ENCODE results near the gene TSTD2. TPM values are rescaled to one million over a fixed set of nuclear protein-coding genes. Genes with fewer than 3 reads are reported as not detected.
A peak's percentile ranks its signal among the peaks of the same experiment; 100 is the strongest.

Gene TSTD2
- total RNA-seq, 1 donor from 2014 or later, result 17.5 TPM

DNA sequence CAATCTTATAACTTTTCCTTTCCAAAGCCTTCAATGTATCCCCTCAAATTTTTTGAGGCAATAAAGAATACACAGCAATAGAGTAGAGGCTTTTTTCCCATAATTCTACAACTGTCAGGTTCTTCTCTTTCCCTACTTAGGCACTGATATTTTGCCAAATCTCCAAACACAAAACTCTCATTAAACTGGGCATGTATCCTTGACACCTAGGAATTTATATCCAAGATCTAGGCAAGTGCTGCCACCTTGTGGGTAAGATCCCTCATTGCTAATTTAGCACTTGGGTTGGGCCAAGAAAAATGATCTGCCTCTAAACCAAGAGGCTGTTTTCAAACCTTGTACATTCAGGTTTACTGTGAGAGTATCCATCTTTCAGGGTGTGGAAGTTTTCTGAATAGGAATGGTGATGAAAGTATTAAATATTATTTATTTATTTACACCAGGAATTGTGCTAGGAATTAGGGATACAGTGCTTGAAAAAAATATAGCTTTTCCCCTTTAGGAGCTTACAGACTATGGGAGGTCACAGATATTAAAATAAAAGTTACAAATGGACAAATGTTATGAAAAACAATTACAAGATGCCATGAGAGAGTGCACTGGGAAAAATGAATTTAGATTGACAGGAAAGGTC, 17.6 kb downstream of the TSTD2 start:
- Mint-ChIP-seq H3K27ac (ENCODE audit: unreplicated experiment) (no peak overlapping the region), H3K4me3 (ENCODE audit: unreplicated experiment) (no peak overlapping the region), H3K9me3 (ENCODE audit: unreplicated experiment) (no peaks in the 10 kb centered on the region), H3K36me3 (ENCODE audit: low read depth, unreplicated experiment) (peaks cover 9% of the 10 kb centered on the region), H3K4me1 (ENCODE audit: unreplicated experiment) (peaks cover 2% of the 10 kb centered on the region), H3K27me3 (ENCODE audit: unreplicated experiment) (no peaks in the 10 kb centered on the region)
- peak; percentile 67 for DNase-seq (ENCODE audit: low spot score)
- TF ChIP-seq, protein P1, sequence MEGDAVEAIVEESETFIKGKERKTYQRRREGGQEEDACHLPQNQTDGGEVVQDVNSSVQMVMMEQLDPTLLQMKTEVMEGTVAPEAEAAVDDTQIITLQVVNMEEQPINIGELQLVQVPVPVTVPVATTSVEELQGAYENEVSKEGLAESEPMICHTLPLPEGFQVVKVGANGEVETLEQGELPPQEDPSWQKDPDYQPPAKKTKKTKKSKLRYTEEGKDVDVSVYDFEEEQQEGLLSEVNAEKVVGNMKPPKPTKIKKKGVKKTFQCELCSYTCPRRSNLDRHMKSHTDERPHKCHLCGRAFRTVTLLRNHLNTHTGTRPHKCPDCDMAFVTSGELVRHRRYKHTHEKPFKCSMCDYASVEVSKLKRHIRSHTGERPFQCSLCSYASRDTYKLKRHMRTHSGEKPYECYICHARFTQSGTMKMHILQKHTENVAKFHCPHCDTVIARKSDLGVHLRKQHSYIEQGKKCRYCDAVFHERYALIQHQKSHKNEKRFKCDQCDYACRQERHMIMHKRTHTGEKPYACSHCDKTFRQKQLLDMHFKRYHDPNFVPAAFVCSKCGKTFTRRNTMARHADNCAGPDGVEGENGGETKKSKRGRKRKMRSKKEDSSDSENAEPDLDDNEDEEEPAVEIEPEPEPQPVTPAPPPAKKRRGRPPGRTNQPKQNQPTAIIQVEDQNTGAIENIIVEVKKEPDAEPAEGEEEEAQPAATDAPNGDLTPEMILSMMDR (IDR thresholded peaks at IDR 0.05; ENCODE audit: unreplicated experiment), result peak; percentile 88

DNA sequence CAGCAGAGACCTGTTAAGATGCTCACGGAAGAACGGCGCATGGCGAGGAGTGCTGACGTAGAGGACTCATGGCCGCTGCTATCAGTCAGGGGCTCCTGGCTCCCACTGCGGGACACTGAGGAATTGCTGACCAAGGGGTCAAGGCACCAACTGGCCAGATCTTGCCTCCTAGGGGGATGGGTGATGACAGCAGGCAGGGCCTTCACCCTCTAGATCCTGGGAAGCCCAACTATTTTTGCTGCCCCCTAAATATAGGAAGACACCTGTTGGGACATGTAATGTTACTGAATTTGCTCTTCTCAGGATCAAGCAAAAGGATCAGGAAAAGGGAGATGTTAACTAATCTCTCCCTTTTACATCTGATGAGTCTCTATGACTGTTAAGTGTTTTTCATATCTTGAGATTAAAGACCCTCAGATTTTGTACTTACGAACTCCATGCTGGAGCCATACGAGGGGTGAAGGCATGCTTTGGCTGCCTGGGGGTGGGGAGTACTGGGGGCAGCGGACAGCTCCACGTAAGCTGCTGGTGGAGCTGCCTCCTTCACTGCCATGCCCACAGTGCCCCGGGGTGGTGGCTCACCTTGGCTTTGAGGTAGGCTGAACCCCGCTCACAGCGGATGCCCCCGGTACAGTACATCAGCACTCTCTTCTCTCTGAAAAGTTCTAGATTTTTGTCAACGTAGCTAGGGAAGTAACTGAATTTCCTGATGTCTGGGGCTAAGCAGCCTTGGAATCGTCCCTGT, 28.1 kb downstream of the TSTD2 start:
- no peak for DNase-seq (ENCODE audit: low spot score)
- TF ChIP-seq, protein P1 (IDR thresholded peaks at IDR 0.05; ENCODE audit: unreplicated experiment), result no peak
- Mint-ChIP-seq H3K4me1 (ENCODE audit: unreplicated experiment) (no peaks in the 10 kb centered on the region), H3K4me3 (ENCODE audit: unreplicated experiment) (peak overlapping the region; percentile 26), H3K9me3 (ENCODE audit: unreplicated experiment) (no peaks in the 10 kb centered on the region), H3K27me3 (ENCODE audit: unreplicated experiment) (peaks cover 1% of the 10 kb centered on the region), H3K36me3 (ENCODE audit: low read depth, unreplicated experiment) (peaks cover 21% of the 10 kb centered on the region), H3K27ac (ENCODE audit: unreplicated experiment) (no peak overlapping the region)

DNA sequence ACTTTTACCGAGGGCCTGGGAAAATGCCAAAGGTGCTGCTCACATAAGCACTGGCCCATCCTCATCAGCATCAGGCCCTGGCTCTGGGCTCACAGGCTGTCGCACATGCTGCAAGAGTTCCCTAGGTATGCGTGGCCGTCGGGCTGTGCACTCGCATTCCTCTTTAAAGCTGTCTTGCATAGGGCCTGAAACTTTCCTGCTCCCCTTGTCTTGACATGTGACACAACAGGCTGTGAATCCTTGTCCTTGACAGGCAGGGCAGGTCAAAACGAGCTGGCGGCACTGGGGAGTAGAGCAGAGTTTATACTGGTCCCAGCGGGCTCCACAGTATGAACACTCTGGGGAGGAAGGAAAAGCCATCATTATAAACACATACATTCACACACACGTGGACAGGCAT, 30.7 kb downstream of the TSTD2 start:
- no peak overlapping the region for H3K27ac Mint-ChIP-seq (ENCODE audit: unreplicated experiment)
- no peaks in the 10 kb centered on the region for H3K9me3 Mint-ChIP-seq (ENCODE audit: unreplicated experiment)
- peaks cover 2% of the 10 kb centered on the region for H3K4me1 Mint-ChIP-seq (ENCODE audit: unreplicated experiment)
- TF ChIP-seq, protein P1 (IDR thresholded peaks at IDR 0.05; ENCODE audit: unreplicated experiment), result no peak
- no peak for DNase-seq (ENCODE audit: low spot score)
- peaks cover 21% of the 10 kb centered on the region for H3K36me3 Mint-ChIP-seq (ENCODE audit: low read depth, unreplicated experiment)
- H3K4me3 Mint-ChIP-seq (ENCODE audit: unreplicated experiment), result no peak overlapping the region
- H3K27me3 Mint-ChIP-seq (ENCODE audit: unreplicated experiment), result peaks cover 1% of the 10 kb centered on the region

DNA sequence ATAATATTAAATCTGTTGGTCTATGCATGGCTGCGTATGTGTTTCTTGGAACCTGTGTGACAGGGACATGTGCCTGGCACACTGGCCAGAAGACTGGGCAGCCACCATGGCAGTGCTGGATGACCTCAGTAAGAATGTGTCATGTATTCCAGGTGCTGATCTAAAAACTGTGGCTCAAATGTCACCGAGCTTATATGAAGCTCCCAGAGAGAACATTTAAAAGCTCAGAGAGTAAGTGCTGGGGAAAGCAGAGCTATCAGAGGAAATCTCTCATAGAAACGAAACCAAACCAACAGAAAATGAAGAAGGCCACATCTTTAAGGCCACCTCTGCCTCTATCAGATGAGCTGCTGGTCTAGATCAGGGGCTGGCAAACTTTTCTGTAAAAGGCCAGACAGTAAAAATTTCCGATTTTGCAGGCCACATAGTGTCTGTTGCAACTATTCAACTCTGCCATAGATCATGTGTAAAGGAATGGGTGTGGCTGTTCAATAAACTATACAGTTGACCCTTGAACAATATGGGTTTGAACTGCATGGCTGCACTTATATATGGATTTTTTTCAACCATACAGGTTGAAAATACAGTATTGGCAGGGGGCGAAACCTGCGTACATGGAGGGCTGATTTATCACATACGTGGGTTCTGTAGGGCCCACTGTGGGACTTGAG, 31.8 kb downstream of the TSTD2 start:
- H3K9me3 Mint-ChIP-seq (ENCODE audit: unreplicated experiment), result no peaks in the 10 kb centered on the region
- no peaks in the 10 kb centered on the region for H3K27me3 Mint-ChIP-seq (ENCODE audit: unreplicated experiment)
- H3K27ac Mint-ChIP-seq (ENCODE audit: unreplicated experiment), result no peak overlapping the region
- no peak overlapping the region for H3K4me3 Mint-ChIP-seq (ENCODE audit: unreplicated experiment)
- peaks cover 2% of the 10 kb centered on the region for H3K4me1 Mint-ChIP-seq (ENCODE audit: unreplicated experiment)
- H3K36me3 Mint-ChIP-seq (ENCODE audit: low read depth, unreplicated experiment), result peaks cover 18% of the 10 kb centered on the region
- no peak for DNase-seq (ENCODE audit: low spot score)
- TF ChIP-seq, protein P1 (IDR thresholded peaks at IDR 0.05; ENCODE audit: unreplicated experiment), result no peak
